Pancreas (tissue), 10 donors: ENCODE results near the gene SLC39A11. TPM values are rescaled to one million over a fixed set of nuclear protein-coding genes. Genes with fewer than 3 reads are reported as not detected.

Experiments used
- ATAC-seq, 4 donors: fragments of 200-7000 bp; cut with Tn5 transposase; one replicate each; pipeline versions ENCODE4 v1.8.0 to v1.9.1; 2020; ENCODE audit warnings: mild to moderate bottlenecking in 4 of 4, moderate library complexity in 4 of 4
- DNase-seq, 6 donors: peaks; one replicate each; pipeline ENCODE4 v3.0.0-alpha.2; 2020
- FAIRE-seq: peaks from 2 replicates; lab custom pipeline; 2012; peaks lifted over from hg19 to GRCh38; lab: Jason Lieb, UNC
- H3K27ac ChIP-seq, 4 donors: fragments of 200-600 bp; sonication (generic); 1 replicate in 3 of 4; 2 replicates in 1 of 4; pipeline versions ENCODE4 v1.5.0 to v1.8.0; 2020
- H3K27me3 ChIP-seq, 4 donors: fragments of 200-600 bp; one replicate each; pipeline ENCODE4 v1.8.0; 2021
- H3K36me3 ChIP-seq, 3 donors: fragments of 200-600 bp; sonication (generic) in 1 of 3; one replicate each; pipeline versions ENCODE4 v1.5.0 to v1.8.0; 2020 to 2021
- H3K4me1 ChIP-seq, 3 donors: fragments of 200-600 bp; one replicate each; pipeline ENCODE4 v1.8.0; 2021
- H3K4me3 ChIP-seq, 4 donors: fragments of 200-600 bp; sonication (generic) in 2 of 4; one replicate each; pipeline versions ENCODE4 v1.5.0 to v1.8.0; 2020 to 2021
- H3K9me3 ChIP-seq, 4 donors: fragments of 200-600 bp; one replicate each; pipeline ENCODE4 v1.8.0; 2021
- CTCF ChIP-seq, 4 donors: fragments of 200-600 bp; sonication (generic) in 3 of 4; IDR thresholded peaks; one replicate each; pipeline versions ENCODE4 v1.5.0 to v1.8.0; 2021; ENCODE audit warnings: antibody characterized with exemption in 4 of 4
- WGBS, 2 donors: extraction: QIAGEN DNeasy Blood & Tissue Kit; methylation state at CpG; one replicate each; pipeline ENCODE4 v1.1.7; 2013; 5-methylcytosine and 5-hydroxymethylcytosine counted together
- intact Hi-C, 3 donors: fragments of 100-400 bp; cut with DNase I; formaldehyde crosslinking; loops; one replicate each; pipeline versions ENCODE4 v1.11.1 to v1.14.2; 2022
- polyA plus RNA-seq, 2 donors: library from polyadenylated mRNA; stranded (reverse); fragments of 200-250 nt; gene quantifications; one replicate each; pipeline ENCODE4 v1.2.3, GENCODE V29; 2013
- total RNA-seq, 6 donors: library from RNA; stranded (reverse); fragmentation: NEBNext Ultra II Directional in 4 of 6; extraction: Animal tissue kit (Norgen Biotek cat#: 25700) in 4 of 6; gene quantifications; one replicate each; pipeline versions ENCODE4 v1.2.1 to v1.2.4, GENCODE V29; 2021 to 2023
- donor health status: healthy with polysubstance abuse.
- donor health status: DM: no; HTN: no; CAD: no; lungs with moderate emphysema.
- donor health status: DM: no; HTN: no; CAD: no.
- donor health status: control.
- donor health status: control.
- donor health status: Bipolar disorder and iron deficiency.
- donor health status: DM: yes; HTN: yes; CAD: no.
- donor health status: DM: no; HTN: no; CAD: no.
- donor health status: DM: no; HTN: no; CAD: no.
- donor health status: DM: yes; HTN: yes; CAD: no.

Gene SLC39A11
- total and polyA plus RNA-seq, 8 donors, result 7.9 to 32.9 (median 19.9) TPM

DNA sequence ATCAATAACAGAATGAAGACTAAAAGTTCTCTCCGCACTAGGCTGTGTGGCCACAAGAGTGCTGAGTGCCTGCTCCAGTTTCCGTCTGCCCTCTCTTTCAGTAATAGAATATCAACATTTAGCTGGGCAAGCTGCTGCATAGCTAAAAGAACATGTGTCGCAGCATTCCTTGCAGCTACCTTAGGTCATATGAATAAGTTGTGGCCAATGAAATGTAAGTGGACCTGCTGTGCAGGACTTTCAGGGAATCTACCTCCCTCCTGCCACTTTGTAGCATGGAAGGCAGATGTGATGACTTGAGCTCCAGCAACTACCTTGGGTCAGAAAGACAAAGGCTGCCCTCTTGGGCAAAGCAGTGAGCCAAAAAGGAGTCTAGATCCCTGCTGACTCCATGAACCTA is 25.4 kb downstream of the SLC39A11 start:
- TF ChIP-seq CTCF (IDR thresholded peaks at IDR 0.05), result no peak
- DNase-seq, result no peak
- H3K27ac ChIP-seq, result no peak overlapping the region
- ATAC-seq, result no peak
- H3K9me3 ChIP-seq, result no peaks in the 10 kb centered on the region
- intact Hi-C loops, result no loop called here
- no peaks in the 10 kb centered on the region for H3K27me3 ChIP-seq
- FAIRE-seq, result no peak
- no peaks in the 10 kb centered on the region for H3K36me3 ChIP-seq
- WGBS, 2 donors, result 97 to 99% methylated on average over 3 of the region's 3 CpGs
- peaks cover 0 to 3% (median 0%) of the 10 kb centered on the region in 3 donors for H3K4me1 ChIP-seq
- no peak overlapping the region for H3K4me3 ChIP-seq

DNA sequence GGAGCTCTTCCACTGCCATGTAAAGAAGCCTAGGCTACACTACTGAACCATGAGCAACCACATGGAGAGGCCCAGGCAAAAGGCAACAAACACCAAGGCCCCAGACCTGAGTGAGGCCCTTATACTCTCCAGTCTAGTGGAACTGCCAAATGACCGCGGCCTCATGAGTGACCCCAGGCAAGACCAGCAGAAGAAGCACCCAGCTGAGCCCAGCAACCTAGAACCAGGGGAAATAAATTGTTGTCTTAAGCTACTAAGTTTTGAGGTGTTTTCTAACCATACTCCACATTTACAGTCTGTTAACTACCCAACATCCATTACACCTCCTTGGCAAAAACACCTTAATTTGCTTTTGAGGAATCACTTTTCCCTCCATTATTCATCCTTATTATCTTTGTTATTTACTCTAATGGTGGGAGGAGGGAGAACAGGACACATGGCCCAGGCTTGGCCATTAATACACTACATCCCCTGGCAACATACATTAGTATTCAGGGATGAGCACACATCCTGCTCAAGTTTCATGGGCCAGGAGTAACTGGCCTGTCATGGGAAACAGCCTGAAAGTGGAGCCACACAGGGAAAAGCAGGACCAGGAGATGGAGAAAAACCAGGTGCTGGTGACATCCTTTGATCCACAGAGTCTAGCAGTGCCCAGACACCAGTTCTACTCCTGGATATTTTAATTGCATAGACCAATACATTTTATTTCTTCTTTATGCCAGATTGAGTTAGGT is 26.2 kb downstream of the SLC39A11 start:
- FAIRE-seq (no peak), ATAC-seq (no peak), DNase-seq (no peak)
- H3K27ac ChIP-seq, result no peak overlapping the region
- no peaks in the 10 kb centered on the region for H3K36me3 ChIP-seq
- no peaks in the 10 kb centered on the region for H3K9me3 ChIP-seq
- 97 to 100% methylated on average over 2 of the region's 2 CpGs for WGBS, 2 donors
- TF ChIP-seq CTCF (IDR thresholded peaks at IDR 0.05), result no peak
- peaks cover 0 to 3% (median 0%) of the 10 kb centered on the region in 3 donors for H3K4me1 ChIP-seq
- H3K4me3 ChIP-seq, result no peak overlapping the region
- H3K27me3 ChIP-seq, result no peaks in the 10 kb centered on the region
- intact Hi-C loops, result no loop called here

- H3K36me3 ChIP-seq, result no peaks in the 10 kb centered on the region
- intact Hi-C loops, result no loop called here
- no peak for TF ChIP-seq CTCF (IDR thresholded peaks at IDR 0.05)
- no peak for ATAC-seq
- DNase-seq, result no peak
- H3K9me3 ChIP-seq, result no peaks in the 10 kb centered on the region
- no peak overlapping the region for H3K27ac ChIP-seq
- no peak for FAIRE-seq
- peaks cover 0 to 3% (median 0%) of the 10 kb centered on the region in 3 donors for H3K4me1 ChIP-seq
- H3K27me3 ChIP-seq, result no peaks in the 10 kb centered on the region
- H3K4me3 ChIP-seq, result no peak overlapping the region
- WGBS, 2 donors, result 95 to 96% methylated on average over 3 of the region's 3 CpGs
Observed at GRCh38 chr17:73065376-73065775, 27.1 kb downstream of the SLC39A11 start.

DNA sequence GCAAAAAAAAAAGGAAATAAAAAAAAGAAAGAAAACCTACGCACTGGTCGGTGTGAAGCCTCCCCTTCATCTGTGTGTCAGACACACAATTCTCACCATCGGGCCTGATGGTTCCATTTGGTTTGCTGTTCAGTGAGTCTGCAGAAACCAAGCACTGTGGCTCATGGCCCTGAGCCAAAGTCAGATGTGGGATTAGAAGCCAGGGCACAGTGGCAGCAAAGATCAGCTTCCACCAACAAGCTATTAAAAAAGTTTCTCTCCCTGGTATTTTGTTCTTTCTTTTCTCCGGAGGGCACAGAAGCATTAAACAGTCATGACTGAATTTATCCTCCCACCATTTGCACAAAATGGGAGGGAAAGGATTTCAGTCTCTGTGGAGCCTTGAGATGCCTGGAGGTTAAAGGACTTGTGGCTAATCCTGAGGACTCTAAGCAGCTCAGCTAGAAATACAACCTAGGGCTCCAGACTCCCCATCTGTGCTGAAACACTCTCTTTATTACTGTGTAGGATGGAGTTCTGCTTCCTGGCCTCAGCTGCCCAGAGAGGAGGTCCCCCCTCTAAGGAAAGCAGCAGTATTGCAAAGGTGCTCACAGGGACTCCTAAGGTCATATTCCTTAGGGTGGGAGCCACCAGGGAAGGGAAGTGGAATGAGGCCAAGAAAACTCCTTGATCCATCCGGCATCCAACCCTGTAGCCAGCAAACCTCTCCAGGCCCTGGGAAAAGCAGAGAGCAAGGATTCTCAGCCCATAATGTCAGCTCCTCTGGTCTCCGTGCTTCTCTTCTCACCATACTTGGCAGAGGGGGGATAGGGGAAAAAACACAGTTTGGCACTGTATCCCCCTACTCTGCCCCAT is 28.2 kb downstream of the SLC39A11 start:
- no peak overlapping the region for H3K4me3 ChIP-seq
- intact Hi-C loops, result no loop called here
- H3K9me3 ChIP-seq, result no peaks in the 10 kb centered on the region
- DNase-seq, result peak in 3 of 6 donors; percentile 16 to 47 (median 18)
- TF ChIP-seq CTCF (IDR thresholded peaks at IDR 0.05), result no peak
- 59 to 74% methylated on average over 6 of the region's 6 CpGs for WGBS, 2 donors
- no peaks in the 10 kb centered on the region for H3K27me3 ChIP-seq
- peak in 3 of 4 donors; percentile 41 to 71 (median 70) for ATAC-seq
- H3K4me1 ChIP-seq, result peaks cover 0 to 3% (median 0%) of the 10 kb centered on the region in 3 donors
- H3K36me3 ChIP-seq, result no peaks in the 10 kb centered on the region
- H3K27ac ChIP-seq, result no peak overlapping the region
- no peak for FAIRE-seq
